Measurements from ENCODE around the gene NXF1.
A peak's percentile ranks its signal among the peaks of the same experiment; 100 is the strongest.

Gene NXF1

GRCh38 chr11:62792202-62792575 is 13.1 kb downstream of the NXF1 start:
- Mint-ChIP-seq H3K27me3 (ENCODE audit: low read depth) (no peaks in the 10 kb centered on the region), H3K27ac (peak overlapping the region; percentile 92 to 97 (median 96)), H3K36me3 (ENCODE audit: low read depth) (peaks cover 54% of the 10 kb centered on the region), H3K4me1 (peaks cover 31% of the 10 kb centered on the region), H3K9me3 (no peaks in the 10 kb centered on the region), H3K4me3 (peak overlapping the region; percentile 92 to 96 (median 95))
- TF ChIP-seq CTCF (IDR thresholded peaks at IDR 0.05; ENCODE audit: unreplicated experiment in 3 of 3) = no peak

- no peaks in the 10 kb centered on the region for H3K27me3 Mint-ChIP-seq (ENCODE audit: low read depth)
- H3K4me1 Mint-ChIP-seq = peaks cover 31% of the 10 kb centered on the region
- no peaks in the 10 kb centered on the region for H3K9me3 Mint-ChIP-seq
- H3K4me3 Mint-ChIP-seq = peak within 1 kb of the TSS; percentile 92 to 96 (median 95)
- peaks cover 51% of the 10 kb centered on the region for H3K36me3 Mint-ChIP-seq (ENCODE audit: low read depth)
- H3K27ac Mint-ChIP-seq = peak within 1 kb of the TSS; percentile 92 to 97 (median 96)
- TF ChIP-seq CTCF (IDR thresholded peaks at IDR 0.05; ENCODE audit: unreplicated experiment in 3 of 3) = no peak
Observed at GRCh38 chr11:62791501-62792201, 13.6 kb downstream of the NXF1 start, which contains the start of gene TMEM223. Gene TMEM223 (minus strand): TSS chr11:62792006. CDS start chr11:62791994, 12 bp downstream.

GRCh38 chr11:62789576-62789975 is 15.7 kb downstream of the NXF1 start:
- no peaks in the 10 kb centered on the region for H3K9me3 Mint-ChIP-seq

GRCh38 chr11:62788991-62789390 is 16.2 kb downstream of the NXF1 start:
- H3K27ac Mint-ChIP-seq = peak overlapping the region; percentile 55 to 75 (median 63)
- peaks cover 31% of the 10 kb centered on the region for H3K4me1 Mint-ChIP-seq
- TF ChIP-seq CTCF (IDR thresholded peaks at IDR 0.05; ENCODE audit: unreplicated experiment in 3 of 3) = no peak
- no peaks in the 10 kb centered on the region for H3K9me3 Mint-ChIP-seq
- peaks cover 27% of the 10 kb centered on the region for H3K36me3 Mint-ChIP-seq (ENCODE audit: low read depth)
- peak overlapping the region; percentile 92 to 96 (median 95) for H3K4me3 Mint-ChIP-seq
- H3K27me3 Mint-ChIP-seq (ENCODE audit: low read depth) = no peaks in the 10 kb centered on the region

More at GRCh38 chr11:62789576-62789975, 15.7 kb downstream of the NXF1 start:
- H3K36me3 Mint-ChIP-seq (ENCODE audit: low read depth) = peaks cover 33% of the 10 kb centered on the region
- no peaks in the 10 kb centered on the region for H3K27me3 Mint-ChIP-seq (ENCODE audit: low read depth)
- TF ChIP-seq CTCF (IDR thresholded peaks at IDR 0.05; ENCODE audit: unreplicated experiment in 3 of 3) = no peak
- peak overlapping the region; percentile 92 to 96 (median 95) for H3K4me3 Mint-ChIP-seq
- peak overlapping the region; percentile 55 to 75 (median 63) for H3K27ac Mint-ChIP-seq
- peaks cover 31% of the 10 kb centered on the region for H3K4me1 Mint-ChIP-seq

- TF ChIP-seq CTCF (IDR thresholded peaks at IDR 0.05; ENCODE audit: unreplicated experiment in 3 of 3) = no peak
- Mint-ChIP-seq H3K36me3 (ENCODE audit: low read depth) (peaks cover 27% of the 10 kb centered on the region), H3K9me3 (no peaks in the 10 kb centered on the region), H3K4me1 (peaks cover 28% of the 10 kb centered on the region), H3K4me3 (peak within 1 kb of the TSS; percentile 92 to 98 (median 96)), H3K27ac (peak within 1 kb of the TSS; percentile 89 to 97 (median 97)), H3K27me3 (ENCODE audit: low read depth) (no peaks in the 10 kb centered on the region)
Observed at GRCh38 chr11:62787005-62787759, 18.1 kb downstream of the NXF1 start, which contains the start of gene TMEM179B. Gene TMEM179B (plus strand): TSS chr11:62787402. CDS start chr11:62787432, 30 bp downstream.
